SHP77 (cell line): Measurements from ENCODE around the gene ARID5B.
"Not testable (repeated sequence)": the region's sequence is repeated elsewhere in the genome, so short reads cannot be mapped to it uniquely, and the experiment has no call there.

Source experiments
- DNase-seq, 2 experiments: peaks; one replicate each; lab custom pipeline; 2025; lab: John Stamatoyannopoulos, UW

The ARID5B gene

DNA sequence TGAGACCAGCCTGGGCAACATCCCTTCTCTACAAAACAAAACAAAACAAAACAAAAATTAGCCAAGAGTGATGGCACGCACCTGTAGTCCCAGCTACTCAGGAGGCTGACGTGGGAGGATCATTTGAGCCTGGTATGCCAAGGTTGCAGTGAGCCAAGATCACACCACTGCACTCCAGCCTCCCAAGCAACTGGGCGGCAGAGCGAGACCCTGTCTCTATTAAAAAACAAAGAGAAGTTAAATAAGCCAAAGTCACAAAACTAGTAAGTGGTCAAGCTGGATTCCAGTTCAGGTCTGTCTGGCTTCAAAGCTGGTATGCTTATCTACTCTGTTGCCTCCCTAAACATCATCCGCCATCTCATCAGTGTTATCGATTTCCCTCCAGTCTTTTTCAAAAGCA lies 110.8 kb downstream of the ARID5B start:
- no peak for DNase-seq

DNA sequence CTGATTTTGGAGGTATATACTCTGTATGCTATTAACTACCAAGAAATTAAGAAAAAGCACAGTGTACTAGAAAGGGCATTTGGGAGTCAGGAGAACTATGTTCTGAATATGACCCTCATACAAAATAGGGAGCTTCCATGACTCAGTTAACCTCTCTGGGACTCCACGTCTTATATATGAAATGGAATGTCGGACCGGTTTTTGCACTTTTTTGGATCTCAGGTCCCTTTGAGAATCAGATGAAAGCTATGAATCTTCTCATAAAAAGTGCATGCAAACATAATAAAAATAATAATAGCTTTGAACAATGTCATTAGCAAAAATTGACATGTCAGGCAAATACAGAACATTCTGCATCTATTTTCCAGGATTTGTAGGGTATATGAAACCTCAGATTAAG lies 113.0 kb downstream of the ARID5B start:
- DNase-seq, result no peak

DNA sequence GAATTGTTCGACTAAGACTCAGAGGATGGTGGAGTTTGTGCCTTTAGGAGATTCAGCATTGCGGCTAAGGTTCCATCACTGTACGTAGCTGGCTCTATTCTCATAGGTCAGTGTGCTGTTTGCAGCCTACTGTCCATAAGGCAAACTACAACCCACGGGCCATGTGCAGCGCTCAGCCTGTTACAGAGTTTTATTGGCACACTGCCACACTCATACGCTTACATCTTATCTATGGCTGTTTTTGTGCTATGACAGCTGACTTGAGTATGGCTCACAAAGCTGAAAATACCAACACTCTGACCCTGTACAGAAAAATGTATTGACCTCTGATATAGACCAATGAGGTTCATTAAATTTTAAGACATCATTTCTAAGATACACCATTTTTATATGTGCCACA lies 114.5 kb downstream of the ARID5B start:
- DNase-seq, result no peak

DNA sequence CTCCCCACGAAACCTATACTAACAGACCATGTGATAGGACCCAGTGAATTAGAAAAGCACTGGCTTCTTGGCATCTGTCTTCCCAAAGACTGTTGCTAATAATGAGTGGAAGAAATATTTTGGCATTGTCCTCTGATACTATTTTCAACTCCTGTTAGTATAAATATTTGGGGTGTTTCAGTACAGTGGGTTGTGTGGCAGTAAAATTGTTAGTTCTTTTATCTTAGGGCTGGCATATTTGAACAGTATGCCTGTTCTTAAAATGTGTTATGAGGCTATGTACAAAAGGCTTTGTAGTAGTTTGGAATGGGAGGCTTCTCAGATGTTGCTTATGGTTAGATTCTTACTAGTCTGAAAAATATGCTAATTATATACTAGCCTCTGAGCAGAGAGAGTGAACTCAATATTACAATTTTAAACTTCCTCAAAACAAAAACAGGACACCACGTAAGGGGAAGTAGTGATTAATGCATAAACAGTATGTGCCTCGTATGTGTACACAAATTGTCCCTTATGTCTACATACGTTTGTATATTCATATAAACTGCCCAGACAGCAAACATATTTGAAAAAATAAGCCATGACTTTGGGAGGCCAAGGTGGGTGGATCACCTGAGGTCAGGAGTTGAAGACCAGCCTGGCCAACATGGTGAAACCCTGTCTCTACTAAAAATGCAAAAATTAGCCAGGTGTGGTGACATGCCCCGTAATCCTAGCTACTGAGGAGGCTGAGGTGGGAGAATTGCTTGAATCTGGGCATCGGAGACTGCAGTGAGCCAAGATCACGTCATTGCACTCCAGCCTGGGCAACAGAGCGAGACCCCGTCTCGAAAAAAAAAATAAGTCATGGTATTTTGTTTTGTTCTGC lies 115.4 kb downstream of the ARID5B start:
- DNase-seq, result no peak

DNA sequence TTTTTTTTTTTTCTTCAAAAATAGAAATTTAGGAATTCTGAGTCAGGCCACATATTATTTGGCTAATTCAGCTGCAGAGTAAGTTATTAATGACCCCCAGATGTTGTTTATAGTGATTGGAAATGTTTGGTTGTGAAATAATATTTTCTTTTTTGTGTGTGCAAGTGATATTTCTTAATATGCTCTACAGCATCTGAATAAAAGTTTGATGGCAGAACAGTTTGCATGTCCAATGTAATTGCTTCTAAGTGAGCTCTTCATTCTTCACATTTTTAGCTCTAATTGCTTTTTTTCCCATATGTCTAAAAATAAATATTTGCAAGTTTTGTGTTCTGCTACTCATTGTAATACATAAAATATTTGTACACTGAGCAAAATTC lies 116.0 kb downstream of the ARID5B start:
- no peak for DNase-seq

DNA sequence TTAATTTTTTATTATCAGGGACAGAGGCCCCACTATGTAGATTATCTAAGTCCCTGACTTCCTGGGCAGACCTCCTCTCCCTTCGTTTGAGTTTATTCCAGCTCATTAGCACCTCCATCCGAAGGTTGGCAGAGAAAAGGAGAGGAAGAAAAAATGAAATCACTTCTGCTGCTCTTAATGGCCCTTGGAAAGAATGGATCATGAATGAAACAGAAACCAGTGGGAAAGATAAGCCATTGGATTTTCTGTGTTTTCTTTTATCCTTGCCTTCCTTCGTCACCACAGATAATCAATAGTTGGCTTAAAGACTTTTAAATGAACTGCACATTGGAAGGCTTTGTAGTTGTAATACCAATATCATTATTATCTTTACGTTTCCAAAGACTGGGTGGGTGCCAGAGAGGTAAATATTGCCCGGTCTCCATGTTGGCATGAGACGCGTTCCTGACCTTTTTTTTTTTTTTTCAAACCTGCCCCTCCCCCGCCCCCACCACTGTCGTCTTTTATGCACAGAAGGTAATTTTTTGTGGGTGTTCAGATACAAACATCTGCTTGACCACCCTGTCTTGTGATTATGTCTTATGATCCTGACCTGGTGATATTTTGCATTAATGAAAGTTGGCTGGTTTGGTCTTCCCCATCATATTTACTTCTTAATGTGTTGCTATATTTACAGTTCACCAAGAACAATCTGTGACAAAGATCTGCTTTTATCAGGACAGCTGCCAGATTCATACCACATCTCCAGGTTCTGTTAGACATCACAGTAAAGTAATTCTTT lies 116.8 kb downstream of the ARID5B start:
- DNase-seq, result no peak

DNA sequence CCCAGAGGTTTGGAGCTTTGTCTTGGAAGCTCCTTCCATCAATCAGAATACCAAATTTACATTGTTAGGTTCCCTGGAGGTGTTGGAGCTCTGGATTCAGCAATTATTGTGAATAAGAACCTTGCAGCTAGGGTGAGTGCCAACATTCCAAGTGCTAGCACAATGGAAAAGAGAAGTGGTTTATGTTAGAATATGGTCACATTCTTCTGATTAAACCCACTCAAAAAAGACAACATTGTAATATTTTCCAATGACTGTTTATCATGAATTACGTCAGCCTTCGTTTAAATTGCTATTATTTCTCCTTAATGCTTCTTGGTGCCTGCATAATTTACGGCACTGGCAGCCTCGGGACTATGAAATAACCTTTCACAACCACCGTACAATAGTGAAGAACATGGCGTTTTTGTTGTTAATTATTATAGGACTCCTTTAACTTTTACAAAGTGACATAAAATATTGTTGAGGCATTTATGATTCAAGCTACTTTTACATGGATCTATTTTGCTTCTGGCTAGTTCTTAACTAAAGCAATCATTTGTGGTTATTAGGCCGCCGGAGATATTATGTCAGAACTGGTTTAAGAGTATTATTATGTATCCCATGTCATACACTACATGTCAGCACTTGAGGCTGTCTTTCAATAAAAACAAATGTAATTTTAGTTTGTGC lies 117.7 kb downstream of the ARID5B start:
- no peak for DNase-seq

DNA sequence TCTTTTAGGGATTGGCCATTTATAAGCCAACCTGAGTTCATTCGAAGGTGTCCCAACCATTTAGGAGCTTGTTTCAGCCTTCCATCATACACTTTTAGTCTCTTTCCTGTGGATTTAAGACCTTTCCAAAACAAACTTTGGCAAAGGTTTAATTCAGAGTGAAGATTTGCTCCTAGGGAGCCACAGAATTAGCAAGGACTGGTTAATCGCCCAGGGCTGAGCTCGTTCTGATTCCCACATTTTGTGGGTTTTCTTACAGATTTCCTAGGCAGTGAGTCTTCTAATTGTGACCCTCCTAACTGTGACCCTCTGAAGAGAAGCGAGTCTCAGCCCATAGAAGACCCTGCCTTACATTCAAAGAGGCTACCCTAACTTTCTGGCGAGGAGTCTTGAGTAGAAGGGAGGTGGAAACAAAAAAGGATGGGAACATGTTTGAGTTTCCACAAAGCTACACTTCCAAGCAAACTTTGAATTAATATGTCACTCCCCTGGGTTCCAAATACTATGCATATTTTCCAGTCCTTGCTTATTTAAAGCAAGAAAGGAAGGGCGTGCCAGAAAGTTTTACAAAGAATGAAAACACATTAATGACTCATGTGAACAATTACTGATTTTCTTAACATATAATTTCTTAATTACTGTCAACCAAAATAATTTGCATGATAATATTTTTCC lies 118.3 kb downstream of the ARID5B start:
- DNase-seq, result no peak

DNA sequence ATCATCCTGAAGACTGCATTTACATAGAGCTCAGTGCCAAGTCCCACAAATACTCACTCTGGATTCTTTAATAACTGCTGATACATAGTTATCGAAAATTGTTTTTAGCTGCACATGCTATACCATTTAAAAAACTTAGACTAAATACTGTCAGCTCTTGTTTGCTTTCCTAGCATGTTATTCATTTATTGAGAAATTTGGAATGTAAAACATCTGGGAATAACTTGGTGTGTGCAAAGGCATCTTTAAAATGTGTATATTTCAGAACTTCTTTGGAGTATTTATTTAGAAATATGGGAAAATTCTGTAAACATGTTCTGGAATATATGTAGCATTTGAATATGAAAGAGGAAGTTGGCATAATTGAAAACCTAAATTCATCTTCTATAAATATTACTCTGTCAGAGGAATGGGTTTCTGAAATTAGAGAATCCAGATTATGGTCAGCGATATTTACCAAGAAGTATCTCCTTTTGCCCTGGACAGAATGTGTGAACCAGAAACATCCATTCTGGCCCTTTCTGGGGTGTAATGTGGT lies 119.7 kb downstream of the ARID5B start:
- DNase-seq, result no peak

DNA sequence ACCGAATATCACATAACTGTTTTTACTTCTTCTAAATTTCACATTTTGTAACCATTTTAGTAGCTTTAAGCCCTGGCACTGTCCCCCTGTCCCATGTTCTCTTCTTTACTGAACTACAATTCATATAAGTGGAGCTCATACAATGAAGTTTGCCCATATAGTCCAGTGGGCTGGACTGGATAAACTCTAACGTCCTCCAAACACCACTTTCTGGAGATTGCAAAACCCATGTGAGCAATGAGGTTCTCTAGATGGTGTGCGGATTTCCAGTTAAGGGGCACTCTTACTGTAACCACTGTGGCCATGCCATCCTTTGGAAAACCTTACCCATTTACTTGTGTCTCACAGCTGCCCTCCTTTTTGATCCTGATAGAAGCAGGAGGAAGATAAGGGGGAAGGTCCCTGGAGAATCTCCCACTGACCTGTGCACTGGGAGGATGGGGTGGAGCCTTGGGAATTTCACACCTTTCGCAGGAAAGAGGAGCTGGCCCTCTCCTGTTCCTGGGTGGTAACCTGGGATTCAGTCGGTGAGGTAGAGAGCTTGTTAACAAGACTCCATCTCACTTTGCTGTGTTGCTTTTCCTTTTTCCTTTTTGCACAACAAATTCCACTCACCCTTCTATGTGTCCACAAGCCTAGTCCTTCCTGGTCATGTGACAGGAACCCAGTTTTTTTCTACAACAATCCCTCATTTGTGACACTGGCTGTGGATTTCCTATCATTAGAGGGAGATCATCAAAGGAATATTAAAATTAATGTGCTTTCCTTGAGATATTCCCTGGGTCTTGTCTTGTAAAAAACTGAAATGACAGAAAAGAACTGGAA lies 120.7 kb downstream of the ARID5B start:
- DNase-seq, result no peak

DNA sequence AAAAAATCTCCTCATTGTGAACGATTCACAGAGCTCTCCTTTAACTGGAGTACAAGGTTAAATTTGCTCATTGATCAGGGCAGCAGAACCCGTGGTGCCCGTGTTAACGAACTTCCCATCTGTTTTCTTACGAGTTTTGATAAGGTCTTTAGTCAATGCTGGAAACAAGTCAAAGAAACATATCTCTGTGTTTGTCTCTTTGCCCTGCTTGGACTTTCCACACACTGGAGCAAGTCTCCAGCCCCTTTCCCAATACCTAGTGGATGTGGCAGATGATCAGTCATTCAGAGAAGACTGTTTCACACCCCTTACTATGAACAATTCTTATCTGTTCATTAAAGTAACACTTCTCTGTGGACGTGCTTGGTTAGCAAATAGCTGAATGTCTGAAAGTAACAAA lies 121.3 kb downstream of the ARID5B start:
- DNase-seq, result no peak

DNA sequence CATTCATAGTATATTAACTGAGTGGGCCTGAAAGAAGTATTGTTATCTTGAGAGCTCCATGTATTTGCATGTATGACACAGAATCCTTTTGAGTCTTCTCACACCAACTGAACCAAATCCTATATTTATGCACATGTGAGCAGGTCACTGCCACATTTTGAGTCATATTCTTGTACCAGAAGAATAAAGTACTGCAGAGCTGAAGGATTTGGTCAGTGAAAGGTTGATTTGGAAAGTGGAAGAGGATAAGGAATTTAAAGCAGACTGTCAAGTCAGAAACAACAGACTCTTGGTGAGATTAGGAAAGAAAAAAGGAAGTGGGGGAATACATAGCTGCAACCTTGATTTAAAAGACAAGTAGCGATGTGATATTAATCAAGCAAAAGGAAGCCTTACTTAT lies 121.8 kb downstream of the ARID5B start:
- DNase-seq, result no peak

DNA sequence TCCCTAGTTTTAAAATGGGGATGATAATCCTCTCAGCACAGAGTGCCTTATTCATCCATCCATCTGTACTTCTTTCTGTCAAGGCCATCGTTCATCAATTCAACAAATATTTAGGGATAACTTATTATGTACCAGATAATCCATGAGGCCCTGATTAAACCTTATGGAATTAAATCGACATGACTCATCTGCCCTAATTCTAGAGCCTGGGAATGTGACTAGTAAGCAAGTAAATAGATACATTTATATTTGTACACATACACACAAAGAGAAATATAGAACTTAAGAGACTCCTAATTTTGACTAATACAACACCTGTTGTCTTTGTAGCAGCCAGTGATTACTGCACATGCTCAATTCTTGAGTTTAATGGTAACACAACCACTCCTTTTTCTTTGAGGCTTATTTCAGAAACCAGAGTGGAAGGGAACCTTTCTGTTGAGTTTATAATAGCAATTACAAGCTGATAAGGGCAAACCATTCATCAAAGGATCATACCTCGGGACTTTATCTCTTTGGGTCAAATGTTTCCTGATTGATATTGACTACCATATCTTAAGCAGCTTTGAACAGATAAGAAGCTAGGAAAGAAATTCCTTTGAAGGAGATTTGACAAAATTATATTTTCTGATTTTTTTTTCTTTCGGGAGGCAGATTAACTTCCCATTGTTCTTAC lies 122.7 kb downstream of the ARID5B start:
- no peak for DNase-seq

DNA sequence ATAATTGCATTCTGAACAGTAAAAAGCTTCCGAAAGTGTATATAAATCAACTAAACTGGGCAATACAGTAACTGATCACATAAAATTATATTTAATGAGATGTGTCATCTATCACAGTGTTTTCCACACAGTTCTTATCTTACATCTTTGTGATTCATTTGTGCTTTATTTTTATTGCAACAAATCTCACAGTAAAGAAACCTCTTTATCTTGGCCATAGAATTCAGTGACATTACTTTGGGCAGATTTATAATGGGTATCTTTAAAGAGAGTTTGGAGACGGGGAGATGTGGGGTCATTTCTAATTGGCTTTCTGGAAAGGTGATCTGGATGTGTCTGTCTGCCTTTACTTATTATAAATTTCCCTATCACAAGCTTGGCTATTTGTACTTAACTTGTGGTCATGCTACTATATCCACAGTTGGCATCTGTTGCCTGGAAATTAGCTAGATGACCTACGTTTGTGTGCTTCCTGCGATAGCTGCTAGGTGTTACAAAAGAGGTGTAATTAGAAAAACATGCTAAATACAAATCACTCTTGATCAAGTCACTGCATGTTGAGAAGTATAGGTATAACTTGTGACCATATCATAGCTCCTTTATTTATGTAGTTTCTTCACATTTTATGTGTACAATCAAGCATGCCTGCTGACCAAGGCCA lies 123.8 kb downstream of the ARID5B start:
- DNase-seq, result no peak

DNA sequence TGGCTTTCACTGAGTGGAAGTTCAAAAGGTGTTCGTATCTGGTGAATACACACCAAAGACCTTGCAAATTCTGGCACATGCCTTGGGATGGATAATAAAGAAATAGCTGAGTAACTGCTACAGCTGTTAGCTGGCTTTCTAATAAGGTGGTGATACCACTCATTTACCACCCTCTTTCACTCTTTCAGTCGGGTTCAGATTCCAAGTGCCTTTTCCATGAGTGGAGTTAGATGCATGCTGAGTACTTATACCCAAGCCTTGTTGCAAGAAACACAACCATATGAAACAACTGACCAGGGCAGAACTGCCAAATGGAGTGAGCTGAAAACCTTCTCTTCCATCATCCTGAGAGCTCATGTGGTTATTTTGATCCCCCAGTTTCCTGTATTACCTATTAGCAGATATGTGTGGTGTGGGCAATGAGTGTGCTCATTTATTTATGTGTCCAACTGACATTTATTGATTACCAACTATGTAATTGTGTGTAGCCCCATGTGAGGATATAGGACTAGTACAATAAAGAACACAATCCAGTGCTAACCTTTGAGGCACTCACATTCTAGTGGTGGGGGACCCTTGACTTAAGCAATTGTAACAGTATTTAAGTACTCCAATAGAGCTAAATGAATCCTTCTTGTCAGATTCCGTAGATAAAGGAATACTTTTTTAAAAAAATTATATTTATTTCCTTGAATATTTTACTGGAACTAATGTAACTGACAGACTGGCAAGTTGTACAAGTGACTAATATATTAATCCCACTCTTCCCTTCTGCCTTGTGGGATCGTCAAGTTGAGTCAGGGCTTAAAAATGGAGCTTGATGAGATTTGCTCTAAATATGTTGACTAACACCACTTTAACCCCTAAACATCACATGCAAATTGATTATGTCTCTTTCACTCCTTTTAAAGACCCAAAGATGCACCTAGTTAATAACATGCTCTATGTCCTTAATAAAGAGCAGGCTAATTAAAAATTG lies 124.7 kb downstream of the ARID5B start:
- DNase-seq, result no peak

DNA sequence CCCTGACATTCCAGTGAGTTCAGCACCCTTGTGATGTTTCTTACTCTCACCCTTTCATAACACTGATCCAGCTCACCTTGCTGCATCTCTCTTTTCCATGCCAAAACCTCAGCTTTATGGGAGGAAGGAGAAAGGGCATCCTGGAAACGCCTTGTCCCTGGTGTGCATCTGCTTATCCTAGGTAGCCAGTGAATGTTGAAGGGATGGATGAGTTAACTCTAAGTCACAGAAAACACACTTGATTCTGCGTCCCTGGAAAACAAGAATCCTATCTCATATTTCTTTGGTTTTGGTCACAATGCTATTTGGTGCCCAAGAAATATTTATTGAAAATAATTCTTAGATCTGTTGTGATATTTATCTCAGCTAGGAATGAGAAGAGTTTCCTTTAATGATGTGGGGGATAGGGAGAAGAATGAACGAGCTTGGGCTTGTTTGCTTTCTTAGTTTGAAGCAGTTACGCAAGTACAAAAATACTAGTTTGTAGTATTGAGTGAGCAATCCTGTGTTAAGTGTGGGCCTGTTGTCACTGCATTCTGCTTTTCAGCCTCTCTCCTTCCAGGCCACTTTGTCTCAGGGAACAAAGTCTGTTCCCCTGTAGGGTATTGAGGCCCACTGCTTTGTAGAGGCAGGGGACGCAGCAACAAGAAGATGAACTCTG lies 126.5 kb downstream of the ARID5B start:
- no peak for DNase-seq

DNA sequence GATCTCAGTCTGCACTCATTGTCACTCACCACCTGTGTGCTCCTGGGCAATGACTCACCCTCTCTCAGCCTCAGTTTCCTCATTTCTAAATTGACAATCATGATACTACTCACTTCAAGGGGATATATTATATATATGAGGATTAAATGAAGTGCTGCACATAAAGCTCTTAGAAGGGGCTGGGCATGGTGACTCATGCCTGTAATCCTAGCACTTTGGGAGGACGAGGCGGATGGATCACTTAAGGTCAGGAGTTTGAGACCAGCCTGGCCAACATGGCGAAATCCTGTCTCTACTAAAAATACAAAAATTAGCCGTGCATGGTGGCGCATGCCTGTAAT lies 127.0 kb downstream of the ARID5B start:
- DNase-seq, result not testable (repeated sequence)

DNA sequence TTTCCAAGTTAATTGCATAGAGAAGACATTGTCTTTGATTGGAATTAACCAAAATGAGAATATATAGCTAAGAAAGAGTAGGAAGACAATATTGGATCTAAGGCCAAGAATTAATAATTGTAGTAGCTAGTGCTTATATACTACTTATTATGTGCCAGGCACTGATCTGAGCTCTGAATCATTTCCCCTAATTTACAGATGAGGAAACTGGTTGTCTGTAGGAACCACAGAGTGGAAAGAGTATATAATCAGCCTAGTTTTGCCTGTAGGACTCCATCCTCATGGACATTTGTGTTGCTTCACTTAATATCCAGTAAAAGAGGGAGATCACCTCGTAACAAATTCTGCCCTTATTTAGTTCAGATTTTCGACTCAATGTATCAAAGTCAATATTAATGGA lies 127.9 kb downstream of the ARID5B start:
- no peak for DNase-seq
